Right lobe of liver (tissue), 6 donors: ENCODE data around the gene RAB32. TPM values are rescaled to one million over a fixed set of nuclear protein-coding genes. Genes with fewer than 3 reads are reported as not detected.

Experiments
- ATAC-seq, 4 donors: fragments of 200-7000 bp; cut with Tn5 transposase; one replicate each; pipeline ENCODE4 v1.9.1; 2020; ENCODE audit warnings: mild to moderate bottlenecking in 4 of 4, moderate library complexity in 4 of 4
- DNase-seq, 3 donors: peaks; one replicate each; pipeline ENCODE4 v3.0.0-alpha.2; 2020
- H3K27ac ChIP-seq, 3 donors: fragments of 200-600 bp; one replicate each; pipeline ENCODE4 v1.8.0; 2022
- H3K27me3 ChIP-seq, 2 donors: fragments of 200-600 bp; one replicate each; pipeline ENCODE4 v1.8.0; 2022
- H3K36me3 ChIP-seq, 4 donors: fragments of 200-600 bp; sonication (generic) in 1 of 4; one replicate each; pipeline versions ENCODE4 v1.5.1 to v1.8.0; 2017 to 2022; ENCODE audit warnings: control low read depth in 1 of 4
- H3K4me1 ChIP-seq, 4 donors: fragments of 200-600 bp; sonication (generic) in 1 of 4; one replicate each; pipeline versions ENCODE4 v1.5.1 to v1.8.0; 2017 to 2022; ENCODE audit warnings: control low read depth in 1 of 4
- H3K4me3 ChIP-seq, 3 donors: fragments of 200-600 bp; one replicate each; pipeline ENCODE4 v1.8.0; 2022
- H3K9me3 ChIP-seq, 4 donors: fragments of 200-600 bp; sonication (generic) in 1 of 4; one replicate each; pipeline versions ENCODE4 v1.5.1 to v1.8.0; 2017 to 2022; ENCODE audit warnings: control low read depth in 1 of 4
- CTCF ChIP-seq, 4 donors: fragments of 200-600 bp in 3 of 4; fragments of 450-650 bp in 1 of 4; IDR thresholded peaks; one replicate each; pipeline versions ENCODE4 v1.5.1 to v1.8.0; 2016 to 2022; ENCODE audit warnings: antibody characterized with exemption in 4 of 4, mild to moderate bottlenecking in 2 of 4
- POLR2A ChIP-seq: fragments of 450-650 bp; IDR thresholded peaks from one replicate; pipeline ENCODE4 v1.6.1; 2017; ENCODE audit warnings: antibody characterized with exemption, mild to moderate bottlenecking
- WGBS: methylation state at CpG from one replicate; pipeline ENCODE4 v1.1.6; 2018; ENCODE audit warnings: low coverage, low lambda C conversion rate; ENCODE audit not compliant: insufficient coverage; ENCODE audit errors: missing lambda C conversion rate; 5-methylcytosine and 5-hydroxymethylcytosine counted together
- intact Hi-C, 2 donors: fragments of 100-400 bp; cut with DNase I; formaldehyde crosslinking; loops; one replicate each; pipeline versions ENCODE4 v1.11.2 to v1.14.1; 2022
- total RNA-seq, 6 experiments: library from RNA; depleted of rRNA in 2 of 6; stranded (reverse); fragments of >200 nt in 2 of 6; fragmentation: NEBNext Ultra II Directional in 3 of 6; extraction: Animal tissue kit (Norgen Biotek cat#: 25700) in 3 of 6; gene quantifications; one replicate each; pipeline versions ENCODE4 v1.1.0 to v1.2.4, GENCODE V29; 2016 to 2023
- donor health status: DM: no; HTN: yes; CAD: no.
- donor health status: DM: no; HTN: no; CAD: no.
- donor health status: DM: no; HTN: no; CAD: no.
- donor health status: DM: no; HTN: yes; CAD: no.
- donor health status: DM: no; HTN: yes; CAD: no.

Gene RAB32
- total RNA-seq, 6 experiments from 2014 or later = 12.7 to 55.1 (median 29.2) TPM

- TF ChIP-seq CTCF (IDR thresholded peaks at IDR 0.05) = no peak
- TF ChIP-seq POLR2A = no peak
- DNase-seq (no peak), ATAC-seq (no peak)
- Histone ChIP-seq H3K4me3 (no peak overlapping the region), H3K27me3 (no peaks in the 10 kb centered on the region), H3K4me1 (no peaks in the 10 kb centered on the region), H3K9me3 (no peaks in the 10 kb centered on the region), H3K27ac (no peak overlapping the region), H3K36me3 (no peaks in the 10 kb centered on the region)
- intact Hi-C loops = no loop called here
- 69% methylated on average over 4 of the region's 4 CpGs for WGBS
These were observed 57.7 kb downstream of the RAB32 start for GRCh38 chr6:146601352-146601751.

DNA sequence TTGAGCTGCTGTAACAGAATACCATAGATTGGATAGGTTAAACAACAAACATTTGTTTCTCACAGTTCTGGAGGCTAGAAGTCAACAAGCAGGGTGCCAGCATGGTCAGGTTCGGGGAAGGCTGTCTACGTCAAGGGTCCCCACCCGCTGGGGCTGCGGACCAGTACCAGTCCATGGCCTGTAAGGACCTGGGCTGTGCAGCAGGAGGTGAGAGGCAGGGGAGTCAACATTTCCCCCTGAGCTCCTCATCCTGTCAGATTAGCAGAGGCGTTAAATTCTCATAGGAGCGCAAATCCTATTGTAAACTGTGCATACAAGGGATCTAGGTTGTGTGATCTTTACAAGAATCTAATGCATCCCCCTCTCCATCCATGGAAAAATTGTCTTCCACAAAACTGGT lies 58.9 kb downstream of the RAB32 start:
- no peaks in the 10 kb centered on the region for H3K36me3 ChIP-seq
- no peak overlapping the region for H3K27ac ChIP-seq
- TF ChIP-seq POLR2A (no peak), CTCF (IDR thresholded peaks at IDR 0.05) (no peak)
- intact Hi-C loops = no loop called here
- no peak overlapping the region for H3K4me3 ChIP-seq
- WGBS = 24% methylated on average over 4 of the region's 6 CpGs
- DNase-seq = no peak
- H3K9me3 ChIP-seq = no peaks in the 10 kb centered on the region
- no peaks in the 10 kb centered on the region for H3K27me3 ChIP-seq
- no peaks in the 10 kb centered on the region for H3K4me1 ChIP-seq
- no peak for ATAC-seq

Other genes with a start within 250 kb of the RAB32 start
- gene ADGB, start 55.1 kb downstream of the RAB32 start, total RNA-seq = under 1 TPM in 1 of 6 experiments, not detected in 5; 0.06 TPM